ENCODE measurements around the gene CTDSP2.

- no peak for TF ChIP-seq CTCF (IDR thresholded peaks at IDR 0.05)
- TF ChIP-seq POLR2A (IDR thresholded peaks at IDR 0.05), result no peak
These were observed 33.2 kb downstream of the CTDSP2 start for GRCh38 chr12:57813111-57813970.

Measured in stomach (tissue), 4 donors.